RKO (cell line): ENCODE data around the gene TRAF5.
"Not testable (repeated sequence)": the region's sequence is repeated elsewhere in the genome, so short reads cannot be mapped to it uniquely, and the experiment has no call there.

ENCODE experiments used
- DNase-seq: peaks from one replicate; pipeline ENCODE4 v3.0.0-alpha.2; 2016; ENCODE audit warnings: low spot score

The TRAF5 gene

DNA sequence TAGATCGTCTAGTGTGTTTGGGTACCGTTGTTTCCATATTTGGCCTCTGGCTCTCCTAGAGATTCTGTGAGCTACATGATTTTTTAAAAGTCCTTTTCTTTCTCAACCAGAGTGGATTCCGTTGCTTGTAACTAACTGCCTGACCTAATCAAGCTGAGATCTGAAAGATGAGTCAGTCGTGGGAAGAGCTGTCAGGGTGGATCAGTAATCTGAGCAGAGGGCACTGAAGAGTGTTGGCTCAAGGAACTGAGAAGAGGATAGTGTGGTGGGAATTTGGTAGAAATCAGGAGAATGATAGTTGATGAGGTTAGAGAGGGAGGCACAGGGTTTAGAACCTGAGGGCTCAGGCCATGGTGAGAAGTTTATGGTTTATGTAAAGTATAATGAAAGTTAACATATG is 52.2 kb downstream of the TRAF5 start:
- peak; percentile 51 for DNase-seq

DNA sequence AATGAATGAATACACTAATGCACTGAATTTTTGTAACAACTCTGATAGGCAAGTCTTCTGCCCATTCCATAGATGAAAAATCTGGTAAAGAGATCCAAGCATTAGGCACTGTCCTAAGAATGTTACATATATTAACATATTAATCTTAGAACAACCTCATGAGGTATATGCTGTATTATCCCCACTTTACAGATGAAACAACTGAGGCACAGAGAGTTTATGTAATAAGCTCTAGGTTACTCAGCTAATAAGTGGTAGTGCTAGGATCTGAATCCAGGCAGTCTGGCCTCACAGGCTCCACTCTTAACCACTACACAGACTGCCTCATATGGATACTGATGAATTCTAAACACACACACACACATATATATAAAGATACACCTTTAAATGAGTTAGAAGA is 52.8 kb downstream of the TRAF5 start:
- no peak for DNase-seq

DNA sequence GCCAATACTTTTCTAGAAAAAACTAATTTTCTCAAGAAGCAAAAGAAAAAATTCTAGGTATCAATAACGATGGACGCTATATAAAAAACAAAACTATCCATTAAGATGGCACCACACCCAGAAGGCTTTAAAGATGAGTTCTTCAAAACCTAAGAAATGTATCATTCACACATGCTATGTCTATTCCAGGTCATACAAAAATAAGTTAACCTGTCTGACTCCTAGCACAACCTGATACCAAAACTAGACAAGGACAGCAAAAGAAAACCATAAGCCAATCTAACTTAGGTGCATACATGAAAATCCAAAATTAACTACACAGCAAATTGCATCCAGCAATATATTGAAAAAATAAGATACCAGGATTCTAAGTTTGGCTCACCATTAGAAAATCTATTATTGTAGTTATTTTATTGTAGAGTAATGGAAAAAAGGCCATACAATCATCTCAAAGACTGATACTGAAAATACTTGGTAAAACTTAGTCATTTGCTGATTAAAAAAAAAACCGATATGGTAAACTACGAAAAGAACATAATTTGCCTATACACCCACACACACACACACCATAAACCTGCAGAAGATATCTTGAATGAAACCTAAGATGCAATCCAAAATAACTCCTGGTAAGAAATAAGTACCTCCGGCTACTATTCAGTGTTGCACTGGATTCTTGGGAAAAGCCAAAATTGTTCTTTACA is 55.0 kb downstream of the TRAF5 start:
- DNase-seq = peak; percentile 22

DNA sequence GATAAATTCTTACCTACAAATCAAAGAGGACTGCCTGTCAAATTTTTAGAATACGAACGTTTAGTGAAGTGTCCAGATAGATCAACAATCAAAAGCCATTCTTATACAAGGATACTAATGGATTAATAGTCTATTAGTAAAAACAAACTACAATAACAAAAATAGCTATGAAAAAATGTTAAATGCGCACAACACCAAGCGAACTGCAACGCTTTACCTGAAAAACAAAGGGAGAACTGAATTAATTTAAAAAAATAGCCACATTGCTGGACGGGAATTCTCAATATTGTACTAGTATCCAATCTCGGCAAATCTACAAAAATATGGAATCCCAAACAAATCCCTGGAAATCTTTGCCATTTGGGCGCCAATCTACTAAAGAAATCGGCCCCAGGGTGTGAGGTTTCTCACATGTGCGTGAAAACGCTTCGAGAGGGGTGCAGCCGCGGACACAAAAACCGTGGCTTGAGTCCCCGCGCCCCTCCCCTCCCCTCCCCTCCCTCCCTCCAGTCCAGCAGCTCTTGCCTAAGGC is 55.6 kb downstream of the TRAF5 start:
- DNase-seq = no peak

DNA sequence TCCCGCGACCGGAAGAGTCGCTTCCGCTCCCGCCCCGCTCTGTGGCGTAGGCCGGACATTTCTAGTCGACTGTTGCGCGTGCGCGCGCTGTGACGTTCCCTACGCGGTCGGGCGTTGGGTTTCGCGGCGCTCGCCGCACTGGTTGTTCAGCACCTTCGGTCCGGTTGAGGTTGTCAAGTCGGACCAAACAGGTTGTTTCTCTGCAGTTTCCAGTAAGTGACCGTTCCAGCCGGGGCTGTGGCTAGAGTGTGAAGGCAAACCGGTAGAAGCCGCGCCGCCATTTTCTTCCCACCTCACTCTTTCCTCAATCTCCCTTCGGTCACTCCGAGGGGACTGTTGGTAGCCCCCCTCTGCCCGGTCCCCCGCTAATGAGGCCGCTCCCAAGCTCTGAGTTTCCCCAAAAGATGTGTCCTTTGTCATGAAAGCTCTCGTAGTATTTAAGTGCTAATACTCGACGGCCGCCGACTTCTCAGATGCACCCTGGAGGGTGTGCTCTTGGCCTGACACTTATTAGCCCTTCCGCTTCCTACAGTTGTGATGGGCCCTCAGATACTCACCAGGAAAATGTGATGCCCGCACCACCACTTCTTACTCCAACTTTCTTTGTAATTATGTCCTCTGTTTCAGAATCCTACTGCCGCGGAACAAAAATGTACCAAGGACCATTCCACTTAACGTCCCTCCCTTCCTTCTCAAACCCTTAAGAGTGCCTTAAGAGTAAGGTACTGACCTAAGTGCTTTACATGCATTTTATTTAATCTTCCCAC is 56.3 kb downstream of the TRAF5 start:
- peak; percentile 95 for DNase-seq

DNA sequence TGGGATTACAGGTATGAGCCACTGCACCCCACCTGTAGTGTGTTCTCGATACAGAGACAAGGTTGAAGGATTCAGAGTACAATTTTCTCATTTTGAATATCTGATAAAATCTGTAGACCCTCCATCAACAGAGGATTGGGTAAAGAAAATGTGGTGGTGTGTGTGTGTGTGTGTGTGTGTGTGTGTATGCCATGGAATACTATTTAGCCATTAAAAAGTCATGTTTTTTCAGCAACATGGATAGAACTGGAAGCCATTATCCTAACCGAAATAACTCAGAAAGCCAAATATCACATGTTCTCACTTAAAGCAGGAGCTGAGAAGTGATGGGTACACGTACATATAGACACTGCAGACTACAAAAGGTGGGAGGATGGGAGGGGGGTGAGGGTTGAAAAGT is 57.9 kb downstream of the TRAF5 start:
- DNase-seq = no peak

DNA sequence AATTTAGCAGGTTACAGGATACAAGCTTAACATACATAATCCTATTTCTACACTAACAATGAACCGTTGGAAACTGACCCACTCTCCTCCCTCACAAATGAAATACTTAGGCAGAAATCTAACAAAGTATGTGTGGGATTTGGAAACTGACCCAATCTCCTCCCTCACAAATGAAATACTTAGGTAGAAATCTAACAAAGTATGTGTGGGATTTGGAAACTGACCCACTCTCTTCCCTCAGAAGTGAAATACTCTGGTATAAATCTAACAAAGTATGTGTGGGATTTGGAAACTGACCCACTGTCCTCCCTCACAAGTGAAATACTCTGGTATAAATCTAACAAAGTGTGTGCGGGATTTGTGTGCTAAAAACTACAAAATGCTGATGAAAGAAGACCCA is 60.3 kb downstream of the TRAF5 start:
- no peak for DNase-seq

DNA sequence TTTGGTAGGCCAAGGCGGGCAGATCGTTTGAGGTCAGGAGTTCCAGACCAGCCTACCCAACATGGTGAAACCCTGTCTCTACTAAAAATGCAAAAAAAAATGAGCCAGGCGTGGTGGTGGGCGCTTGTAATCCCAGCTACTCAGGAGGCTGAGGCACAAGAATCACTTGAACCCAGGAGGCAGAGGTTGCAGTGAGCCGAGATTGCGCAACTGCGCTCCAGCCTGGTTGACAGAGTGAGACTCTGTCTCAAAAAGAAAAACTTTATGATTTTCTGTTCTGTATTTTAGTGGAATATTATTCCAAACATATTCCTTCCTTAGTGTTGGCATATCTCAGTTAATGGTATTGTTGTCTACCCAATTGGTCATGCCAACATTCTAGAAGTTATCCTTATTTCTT is 64.2 kb downstream of the TRAF5 start:
- DNase-seq = not testable (repeated sequence)

DNA sequence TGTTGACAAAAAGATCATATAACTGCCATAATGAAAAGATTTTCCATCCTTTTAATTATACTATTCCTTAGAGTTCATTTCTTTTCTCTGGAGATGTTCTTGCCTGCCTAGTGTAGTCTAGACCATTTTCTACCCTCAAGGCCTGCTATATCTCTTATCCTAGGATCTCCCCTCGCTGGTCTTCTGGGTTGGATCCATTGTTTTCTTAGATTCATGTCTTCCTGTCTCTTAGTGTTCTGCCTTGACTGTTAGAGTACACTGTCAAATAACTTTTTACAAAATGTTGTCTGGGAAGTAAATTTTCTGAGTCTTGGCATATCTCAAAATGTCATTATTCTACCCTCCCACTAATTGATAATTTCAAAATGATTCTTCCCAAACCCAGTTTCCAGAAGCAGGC is 66.6 kb downstream of the TRAF5 start:
- DNase-seq = no peak

DNA sequence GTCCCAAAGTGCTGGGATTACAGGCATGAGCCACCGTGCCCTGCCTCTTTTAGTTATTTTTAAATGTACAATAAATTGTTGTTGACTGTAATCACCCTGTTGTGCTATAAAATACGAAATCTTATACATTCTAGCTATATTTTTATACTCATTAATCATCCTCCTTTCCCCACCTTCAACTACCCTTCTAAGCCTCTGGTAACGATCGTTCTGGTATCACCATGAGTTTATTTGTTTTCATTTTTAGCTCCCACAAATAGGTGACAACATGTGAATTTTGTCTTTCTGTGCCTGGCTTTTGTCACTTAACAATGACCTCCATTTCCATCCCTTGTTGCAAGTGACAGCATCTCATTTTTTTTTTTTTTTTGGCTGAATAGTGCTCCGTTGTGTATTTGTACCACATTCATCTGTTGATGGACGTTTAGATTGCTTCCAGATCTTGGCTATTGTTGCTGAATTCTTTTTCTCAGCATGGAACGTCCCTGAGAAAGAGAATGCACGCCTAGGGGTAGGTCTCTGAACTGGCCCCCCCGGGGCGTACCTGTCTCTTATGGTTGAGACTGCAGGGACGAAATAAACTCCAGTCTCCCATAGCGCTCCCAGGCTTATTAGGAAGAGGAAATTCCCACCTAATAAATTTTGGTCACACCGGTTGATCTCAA is 71.8 kb downstream of the TRAF5 start:
- DNase-seq = not testable (repeated sequence)

DNA sequence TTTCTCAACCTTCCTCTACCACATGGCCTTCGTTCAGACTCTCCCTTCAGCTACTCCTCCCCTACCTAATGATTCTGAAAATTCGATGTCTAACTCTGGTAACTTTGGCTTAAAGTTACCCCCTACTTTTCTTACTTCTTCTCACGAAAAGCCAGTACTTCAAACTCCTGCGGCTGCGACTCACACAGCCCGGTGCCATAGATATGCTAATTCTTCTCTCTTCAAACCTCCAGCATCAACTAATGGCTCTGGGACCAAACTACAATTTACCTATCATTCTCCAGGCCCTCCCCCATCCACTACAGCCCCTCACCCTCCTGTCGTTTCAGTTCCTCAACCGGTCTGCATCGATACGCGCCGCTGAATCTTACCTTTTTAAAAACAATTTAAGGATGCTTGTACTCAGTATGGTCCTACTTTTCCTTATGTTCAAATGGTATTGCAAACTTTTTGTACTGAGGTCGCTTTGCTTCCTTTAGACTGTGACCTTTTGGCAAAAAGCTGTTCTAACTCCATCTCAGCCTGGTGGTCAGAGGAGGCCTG is 73.3 kb downstream of the TRAF5 start:
- DNase-seq = not testable (repeated sequence)

DNA sequence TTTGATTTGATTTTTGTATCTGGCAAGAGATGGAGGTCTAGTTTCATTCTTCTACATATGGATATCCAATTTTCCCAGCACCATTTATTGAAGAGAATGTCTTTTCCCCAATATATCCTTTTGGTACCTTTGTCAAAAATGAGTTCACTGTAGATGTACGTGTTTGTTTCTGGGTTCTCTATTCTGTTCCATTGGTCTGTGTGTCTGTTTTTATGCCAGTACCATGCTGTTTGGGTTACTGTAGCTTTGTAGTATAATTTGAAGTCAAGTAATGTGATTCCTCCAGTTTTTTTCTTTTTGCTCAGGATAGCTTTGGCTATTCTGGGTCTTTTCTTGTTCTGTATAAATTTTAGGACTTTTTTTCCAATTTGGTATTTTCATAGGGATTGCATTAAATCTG is 75.1 kb downstream of the TRAF5 start:
- not testable (repeated sequence) for DNase-seq

DNA sequence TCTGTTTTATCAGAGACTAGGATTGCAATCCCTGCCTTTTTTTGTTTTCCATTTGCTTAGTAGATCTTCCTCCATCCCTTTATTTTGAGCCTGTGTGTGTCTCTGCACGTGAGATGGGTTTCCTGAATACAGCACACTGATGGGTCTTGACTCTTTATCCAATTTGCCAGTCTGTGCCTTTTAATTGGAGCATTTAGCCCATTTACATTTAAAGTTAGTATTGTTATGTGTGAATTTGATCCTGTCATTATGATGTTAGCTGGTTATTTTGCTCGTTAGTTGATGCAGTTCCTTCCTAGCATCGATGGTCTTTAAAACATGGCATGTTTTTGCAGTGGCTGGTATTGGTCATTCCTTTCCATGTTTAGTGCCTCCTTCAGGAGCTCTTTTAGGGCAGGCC is 79.5 kb downstream of the TRAF5 start:
- not testable (repeated sequence) for DNase-seq

DNA sequence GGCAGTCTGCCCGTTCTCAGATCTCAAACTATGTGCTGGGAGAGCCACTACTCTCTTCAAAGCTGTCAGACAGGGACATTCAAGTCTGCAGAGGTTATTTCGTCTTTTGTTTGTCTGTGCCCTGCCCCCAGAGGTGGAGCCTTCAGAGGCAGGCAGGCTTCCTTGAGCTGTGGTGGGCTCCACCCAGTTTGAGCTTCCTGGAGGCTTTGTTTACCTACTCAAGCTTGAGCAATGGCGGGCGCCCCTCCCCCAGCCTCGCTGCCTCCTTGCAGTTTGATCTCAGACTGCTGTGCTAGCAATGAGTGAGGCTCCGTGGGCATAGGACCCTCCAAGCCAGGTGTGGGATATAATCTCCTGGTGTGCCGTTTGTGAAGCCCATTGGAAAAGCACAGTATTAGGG is 81.1 kb downstream of the TRAF5 start:
- DNase-seq = not testable (repeated sequence)

DNA sequence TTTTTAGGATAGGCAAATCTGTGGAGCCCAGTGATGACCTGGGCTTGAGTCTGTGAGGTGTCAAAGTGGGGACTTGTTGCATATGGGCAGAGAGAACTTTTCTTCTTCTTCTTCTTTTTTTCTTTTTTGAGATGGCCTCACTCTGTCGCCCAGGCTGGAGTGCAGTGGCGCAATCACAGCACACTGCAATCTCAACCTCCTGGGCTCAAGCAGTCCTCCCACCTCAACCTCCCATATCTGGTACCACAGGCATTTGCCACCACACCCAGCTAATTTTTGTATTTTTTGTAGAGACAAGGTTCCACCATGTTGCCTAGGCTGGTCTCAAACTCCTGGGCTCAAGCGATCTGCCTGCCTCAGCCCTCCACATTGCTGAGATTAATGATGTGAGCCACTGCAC is 85.0 kb downstream of the TRAF5 start:
- no peak for DNase-seq

DNA sequence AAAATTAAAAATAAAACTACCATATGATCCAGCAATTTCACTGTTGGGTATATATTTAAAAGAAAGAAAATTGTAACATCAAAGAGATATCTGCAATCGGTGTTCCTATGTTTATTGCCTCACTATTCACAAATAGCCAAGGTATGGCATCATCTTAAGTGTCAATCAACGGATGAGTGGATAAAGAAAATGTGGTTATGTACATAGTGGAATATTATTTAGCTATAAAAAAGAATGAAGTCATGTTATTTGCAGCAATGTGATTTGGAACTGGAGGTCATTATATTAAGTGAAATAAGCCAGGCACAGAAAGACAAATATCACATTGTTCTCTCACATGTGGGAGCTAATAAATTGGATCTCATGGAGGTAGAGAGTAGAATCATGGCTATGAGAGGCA is 89.1 kb downstream of the TRAF5 start:
- peak; percentile 56 for DNase-seq

DNA sequence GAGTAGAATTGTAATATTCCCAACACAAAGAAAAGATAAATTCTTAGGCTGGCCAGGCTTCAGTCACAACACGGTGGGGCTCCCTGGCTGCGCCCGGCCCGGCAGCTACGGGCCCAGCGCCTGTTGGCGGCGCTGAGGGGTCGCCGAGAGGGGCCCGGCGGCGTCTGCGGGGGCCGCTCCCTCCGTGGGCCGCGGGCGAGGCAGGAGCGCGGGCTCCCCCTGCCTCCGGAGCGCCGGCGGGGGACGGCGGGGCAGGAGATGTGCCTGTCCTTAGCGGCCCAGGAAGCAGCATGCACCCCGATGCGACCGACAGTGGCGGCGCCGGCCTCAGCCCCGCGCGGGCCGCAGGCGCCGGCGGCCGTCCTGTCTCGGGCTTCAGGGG is 89.6 kb downstream of the TRAF5 start:
- DNase-seq = peak; percentile 45

DNA sequence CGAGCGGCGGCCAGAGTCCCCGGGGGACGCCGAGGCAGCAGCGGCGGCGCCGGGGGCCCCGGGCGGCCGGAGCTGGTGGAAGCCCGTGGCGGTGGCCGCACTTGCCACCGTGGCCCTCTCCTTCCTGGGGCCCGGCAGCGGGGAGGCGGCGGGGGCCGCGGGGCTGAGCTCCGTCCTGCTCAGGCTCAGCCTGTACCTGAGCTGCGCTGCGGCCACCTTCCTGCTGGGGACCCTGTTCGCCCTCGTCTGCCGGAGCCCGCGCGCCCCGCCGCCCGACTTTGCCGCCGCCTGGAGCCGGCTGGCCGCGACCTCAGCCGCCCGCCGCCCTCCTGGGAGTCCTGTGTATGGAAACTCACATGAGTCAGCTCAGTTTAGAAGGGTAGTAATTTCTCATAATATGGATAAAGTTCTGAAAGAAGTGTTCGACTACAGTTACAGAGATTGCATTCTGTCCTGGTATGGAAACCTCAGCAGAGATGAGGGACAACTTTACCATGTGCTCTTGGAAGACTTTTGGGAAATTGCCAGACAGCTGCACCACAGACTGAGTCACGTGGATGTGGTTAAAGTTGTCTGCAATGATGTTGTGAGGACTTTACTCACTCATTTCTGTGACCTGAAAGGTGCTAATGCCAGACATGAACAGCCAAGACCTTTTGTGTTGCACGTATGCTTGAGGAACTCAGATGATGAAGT is 90.1 kb downstream of the TRAF5 start:
- peak; percentile 80 for DNase-seq

DNA sequence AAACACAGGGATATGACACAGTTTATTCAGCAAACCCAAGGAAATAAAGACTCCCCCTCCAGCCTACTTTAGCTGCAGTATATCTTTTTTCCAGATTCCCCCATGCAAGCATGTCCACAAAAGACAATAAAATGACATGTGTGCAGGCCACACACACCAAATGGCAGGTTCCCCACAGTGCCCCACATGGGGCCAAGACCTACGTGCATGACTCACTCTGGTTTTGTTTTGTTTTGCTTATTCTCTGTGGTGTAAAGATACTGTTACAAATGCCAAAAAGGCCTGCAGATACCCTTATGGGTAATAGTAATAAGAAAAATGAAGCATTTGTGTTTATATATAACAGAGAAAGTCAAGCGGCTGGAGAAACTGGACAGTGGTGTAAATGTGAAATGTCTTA is 93.8 kb downstream of the TRAF5 start:
- DNase-seq = no peak

DNA sequence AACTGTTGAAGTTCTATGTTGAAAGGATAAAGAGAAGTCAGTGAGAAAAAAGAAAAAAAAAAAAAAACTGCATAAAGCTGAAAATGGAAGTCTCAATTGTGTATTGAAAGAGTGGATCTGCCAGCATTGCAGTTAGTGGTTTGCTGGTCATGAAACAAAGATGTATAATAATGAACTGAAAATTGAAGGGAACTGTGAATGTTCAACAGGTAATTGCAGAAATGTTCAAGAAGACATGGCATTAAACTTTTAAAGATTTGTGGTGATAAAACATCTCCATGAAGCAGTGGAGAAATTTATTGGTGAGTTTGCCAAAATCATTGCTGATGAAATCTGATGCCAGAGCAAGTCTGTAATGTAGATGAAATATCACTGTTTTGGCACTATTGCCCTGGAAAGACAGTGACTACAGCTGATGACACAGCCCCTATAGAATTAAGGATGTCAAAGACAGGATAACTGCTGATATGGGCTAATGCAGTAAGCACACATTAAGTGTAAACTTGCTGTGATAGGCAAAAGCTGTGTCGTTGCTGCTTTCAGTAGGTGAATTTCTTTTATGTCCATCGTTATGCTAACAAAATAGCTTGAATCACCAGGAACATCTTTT is 94.3 kb downstream of the TRAF5 start:
- DNase-seq = no peak

DNA sequence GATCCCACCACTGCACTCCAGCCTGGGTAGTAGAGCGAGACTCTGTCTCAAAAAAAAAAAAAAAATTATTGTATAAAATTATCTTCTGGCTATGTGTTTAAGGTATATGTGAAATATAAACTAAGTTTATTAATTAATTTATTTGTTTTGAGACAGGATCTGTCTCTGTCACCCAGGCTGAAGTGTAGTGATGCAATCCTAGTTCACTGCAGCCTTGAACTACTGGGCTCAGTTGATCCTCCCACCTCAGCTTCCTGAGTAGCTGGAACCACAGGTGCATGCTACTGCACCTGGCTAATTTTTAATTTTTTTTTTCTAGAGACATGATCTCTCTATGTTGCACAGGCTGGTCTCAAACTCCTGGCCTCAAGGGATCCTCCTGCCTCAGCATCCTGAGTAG is 97.4 kb downstream of the TRAF5 start:
- DNase-seq = no peak
